Esophagus squamous epithelium (tissue), 5 donors: ENCODE data around the gene MYZAP. TPM values are rescaled to one million over a fixed set of nuclear protein-coding genes. Genes with fewer than 3 reads are reported as not detected.

Experiments
- DNase-seq: peaks from one replicate; lab custom pipeline; 2025; lab: John Stamatoyannopoulos, UW
- H3K27ac ChIP-seq, 4 donors: fragments of 200-600 bp; sonication (generic); one replicate each; pipeline ENCODE4 v1.5.1; 2016 to 2019; ENCODE audit warnings: mild to moderate bottlenecking in 1 of 4
- H3K27me3 ChIP-seq, 4 donors: fragments of 200-600 bp; sonication (generic); 1 replicate in 3 of 4; 2 replicates in 1 of 4; pipeline versions ENCODE4 v1.5.1 to v1.6.0; 2017 to 2021; ENCODE audit warnings: antibody characterized with exemption in 1 of 4
- H3K36me3 ChIP-seq, 3 donors: fragments of 200-600 bp; sonication (generic); one replicate each; pipeline ENCODE4 v1.5.1; 2016 to 2019
- H3K4me1 ChIP-seq, 3 donors: fragments of 200-600 bp; sonication (generic); one replicate each; pipeline ENCODE4 v1.5.1; 2017 to 2019
- H3K4me3 ChIP-seq, 4 donors: fragments of 200-600 bp; sonication (generic); 1 replicate in 3 of 4; 2 replicates in 1 of 4; pipeline ENCODE4 v1.5.1; 2016 to 2019; ENCODE audit warnings: mild to moderate bottlenecking in 2 of 4, moderate library complexity in 1 of 4
- H3K9me3 ChIP-seq, 3 donors: fragments of 200-600 bp; sonication (generic); one replicate each; pipeline ENCODE4 v1.5.1; 2016 to 2019
- CTCF ChIP-seq, 6 experiments: fragments of 450-650 bp in 4 of 6; fragments of 200-600 bp in 2 of 6; sonication (generic) in 2 of 6; IDR thresholded peaks; one replicate each; pipeline ENCODE4 v1.5.1; 2016 to 2019; ENCODE audit warnings: antibody characterized with exemption in 6 of 6, mild to moderate bottlenecking in 4 of 6, moderate library complexity in 4 of 6
- POLR2A ChIP-seq, 4 donors: fragments of 450-650 bp; IDR thresholded peaks; one replicate each; pipeline ENCODE4 v1.6.1; 2017; ENCODE audit warnings: antibody characterized with exemption in 4 of 4, mild to moderate bottlenecking in 4 of 4, moderate library complexity in 3 of 4
- WGBS, 2 donors: methylation state at CpG; one replicate each; pipeline ENCODE4 v1.1.5; 2018; 5-methylcytosine and 5-hydroxymethylcytosine counted together
- intact Hi-C: fragments of 100-400 bp; cut with DNase I; formaldehyde crosslinking; loops from one replicate; pipeline ENCODE4 v1.15.0; 2022
- total RNA-seq, 4 donors: library from RNA; depleted of rRNA; stranded (reverse); fragments of >200 nt; gene quantifications; one replicate each; pipeline ENCODE4 v1.1.0, GENCODE V29; 2016
- donor health status: DM: yes; HTN: yes; CAD: no.

The MYZAP gene
- total RNA-seq, 4 donors from 2014 or later = 21.2 to 36.0 (median 26.5) TPM

DNA sequence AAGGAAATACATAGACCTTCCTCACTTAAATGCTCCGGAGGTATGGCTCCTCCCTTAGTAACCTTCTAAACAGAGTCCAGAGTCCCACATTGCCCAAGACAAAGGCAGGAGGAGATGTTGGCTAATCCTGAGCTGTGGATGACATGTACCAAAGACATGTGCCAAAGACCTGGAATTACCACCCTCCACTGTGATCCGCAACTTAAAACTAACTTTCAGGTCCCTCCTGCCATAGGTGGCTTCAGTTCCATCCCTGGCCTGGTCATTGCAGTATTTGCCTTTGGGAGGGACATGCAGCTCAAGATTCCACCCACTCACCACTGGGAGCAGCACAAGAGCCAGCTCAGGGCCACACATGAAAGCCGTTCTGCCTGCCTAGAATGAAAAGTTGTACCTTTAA, 28.0 kb downstream of the MYZAP start:
- WGBS, 2 donors = 85 to 87% methylated on average over 3 of the region's 3 CpGs
- H3K27ac ChIP-seq = no peak overlapping the region
- H3K4me1 ChIP-seq = peaks cover 0 to 17% (median 0%) of the 10 kb centered on the region in 3 donors
- intact Hi-C loops = no loop called here
- H3K9me3 ChIP-seq = no peaks in the 10 kb centered on the region
- no peak for TF ChIP-seq POLR2A (IDR thresholded peaks at IDR 0.05)
- no peak for TF ChIP-seq CTCF (IDR thresholded peaks at IDR 0.05)
- peaks cover 0 to 31% (median 0%) of the 10 kb centered on the region in 3 donors for H3K36me3 ChIP-seq
- no peak for DNase-seq
- no peak overlapping the region for H3K4me3 ChIP-seq
- no peaks in the 10 kb centered on the region for H3K27me3 ChIP-seq

- Histone ChIP-seq H3K27me3 (no peaks in the 10 kb centered on the region), H3K9me3 (no peaks in the 10 kb centered on the region), H3K27ac (no peak overlapping the region), H3K36me3 (peaks cover 0 to 42% (median 0%) of the 10 kb centered on the region in 3 donors), H3K4me1 (peaks cover 0 to 8% (median 0%) of the 10 kb centered on the region in 3 donors), H3K4me3 (no peak overlapping the region)
- no peak for DNase-seq
- intact Hi-C loops = no loop called here
- TF ChIP-seq CTCF (IDR thresholded peaks at IDR 0.05) (no peak), POLR2A (IDR thresholded peaks at IDR 0.05) (no peak)
- WGBS, 2 donors = 84% methylated on average over 4 of the region's 4 CpGs
Observed at GRCh38 chr15:57624730-57625129, 33.0 kb downstream of the MYZAP start.

GRCh38 chr15:57625703-57626448, 34.2 kb downstream of the MYZAP start:
- H3K36me3 ChIP-seq = peaks cover 0 to 50% (median 0%) of the 10 kb centered on the region in 3 donors
- TF ChIP-seq POLR2A (IDR thresholded peaks at IDR 0.05) (no peak), CTCF (IDR thresholded peaks at IDR 0.05) (no peak)
- DNase-seq = no peak
- intact Hi-C loops = no loop called here
- no peaks in the 10 kb centered on the region for H3K9me3 ChIP-seq
- peaks cover 0 to 8% (median 0%) of the 10 kb centered on the region in 3 donors for H3K4me1 ChIP-seq
- no peak overlapping the region for H3K4me3 ChIP-seq
- no peaks in the 10 kb centered on the region for H3K27me3 ChIP-seq
- 62 to 72% methylated on average over 10 of the region's 10 CpGs for WGBS, 2 donors
- no peak overlapping the region for H3K27ac ChIP-seq

GRCh38 chr15:57626713-57627440, 35.2 kb downstream of the MYZAP start:
- Histone ChIP-seq H3K27me3 (no peaks in the 10 kb centered on the region), H3K4me3 (no peak overlapping the region), H3K4me1 (peaks cover 0 to 8% (median 0%) of the 10 kb centered on the region in 3 donors), H3K27ac (no peak overlapping the region), H3K36me3 (peaks cover 0 to 59% (median 0%) of the 10 kb centered on the region in 3 donors), H3K9me3 (no peaks in the 10 kb centered on the region)
- TF ChIP-seq POLR2A (IDR thresholded peaks at IDR 0.05) = no peak
- TF ChIP-seq CTCF (IDR thresholded peaks at IDR 0.05) = no peak
- intact Hi-C loops = no loop called here
- 48 to 54% methylated on average over 7 to 8 of the region's 8 CpGs for WGBS, 2 donors
- DNase-seq = no peak
